ENCODE data around the gene EYS.

- TF ChIP-seq, protein P1, sequence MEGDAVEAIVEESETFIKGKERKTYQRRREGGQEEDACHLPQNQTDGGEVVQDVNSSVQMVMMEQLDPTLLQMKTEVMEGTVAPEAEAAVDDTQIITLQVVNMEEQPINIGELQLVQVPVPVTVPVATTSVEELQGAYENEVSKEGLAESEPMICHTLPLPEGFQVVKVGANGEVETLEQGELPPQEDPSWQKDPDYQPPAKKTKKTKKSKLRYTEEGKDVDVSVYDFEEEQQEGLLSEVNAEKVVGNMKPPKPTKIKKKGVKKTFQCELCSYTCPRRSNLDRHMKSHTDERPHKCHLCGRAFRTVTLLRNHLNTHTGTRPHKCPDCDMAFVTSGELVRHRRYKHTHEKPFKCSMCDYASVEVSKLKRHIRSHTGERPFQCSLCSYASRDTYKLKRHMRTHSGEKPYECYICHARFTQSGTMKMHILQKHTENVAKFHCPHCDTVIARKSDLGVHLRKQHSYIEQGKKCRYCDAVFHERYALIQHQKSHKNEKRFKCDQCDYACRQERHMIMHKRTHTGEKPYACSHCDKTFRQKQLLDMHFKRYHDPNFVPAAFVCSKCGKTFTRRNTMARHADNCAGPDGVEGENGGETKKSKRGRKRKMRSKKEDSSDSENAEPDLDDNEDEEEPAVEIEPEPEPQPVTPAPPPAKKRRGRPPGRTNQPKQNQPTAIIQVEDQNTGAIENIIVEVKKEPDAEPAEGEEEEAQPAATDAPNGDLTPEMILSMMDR (IDR thresholded peaks at IDR 0.05) = no peak
- TF ChIP-seq POLR2A (IDR thresholded peaks at IDR 0.05) = no peak
These were observed 38.6 kb upstream of the EYS start for GRCh38 chr6:65745614-65746013.
